Measurements from ENCODE around the gene MTRF1.

Gene MTRF1

GRCh38 chr13:41231025-41231677, 32.2 kb downstream of the MTRF1 start:
- 100% methylated on average over 1 of the region's 2 CpGs for WGBS
- DNase-seq = no peak
- no peak overlapping the region for H2BK15ac ChIP-seq (ENCODE audit: low read depth, poor library complexity, severe bottlenecking)
- no peak overlapping the region for H3K18ac ChIP-seq (ENCODE audit: low read depth in 1 of 2, low read length in 2 of 2)
- H2BK120ac ChIP-seq (ENCODE audit: low read depth, low read length) = no peak overlapping the region
- H3K9me3 ChIP-seq (ENCODE audit: control insufficient read depth, low read length) = no peaks in the 10 kb centered on the region
- H3K4ac ChIP-seq (ENCODE audit: low read depth in 1 of 2, low read length in 2 of 2) = no peak overlapping the region
- peaks cover 3 to 37% of the 10 kb centered on the region in 2 experiments for H3K36me3 ChIP-seq (ENCODE audit: control insufficient read depth in 1 of 2, insufficient read depth in 2 of 2, low read depth in 1 of 2, low read length in 2 of 2)
- no peak overlapping the region for H4K91ac ChIP-seq (ENCODE audit: low read length)
- H2BK5ac ChIP-seq (ENCODE audit: low read depth, low read length, poor library complexity, severe bottlenecking) = no peak overlapping the region
- H3K4me3 ChIP-seq (ENCODE audit: insufficient read depth in 1 of 2, low read depth in 1 of 2, low read length in 2 of 2) = no peak overlapping the region
- no peak overlapping the region for H3K9ac ChIP-seq (ENCODE audit: low read length)
- H3K4me1 ChIP-seq (ENCODE audit: control insufficient read depth, insufficient read depth, low read depth, low read length) = peaks cover 2% of the 10 kb centered on the region
- H3K14ac ChIP-seq (ENCODE audit: low read length in 2 of 2) = no peak overlapping the region
- no peak overlapping the region for H3K27ac ChIP-seq (ENCODE audit: low read length, poor library complexity, severe bottlenecking)
- H4K8ac ChIP-seq (ENCODE audit: low read length) = no peak overlapping the region
- no peaks in the 10 kb centered on the region for H3K27me3 ChIP-seq (ENCODE audit: control insufficient read depth in 1 of 2, insufficient read depth in 1 of 2, low read length in 2 of 2)
- no peak overlapping the region for H2AFZ ChIP-seq (ENCODE audit: low read depth, low read length)
- no peak overlapping the region for H3K23ac ChIP-seq (ENCODE audit: low read length in 2 of 2)
- peaks cover 1% of the 10 kb centered on the region for H3K79me1 ChIP-seq (replicated peaks; ENCODE audit: low read length, poor library complexity, severe bottlenecking)
- no peak overlapping the region for H2AK5ac ChIP-seq (ENCODE audit: low read length, severe bottlenecking)
- no peak overlapping the region for H2BK12ac ChIP-seq (ENCODE audit: low read length in 2 of 2)
- no peak overlapping the region for H3K4me2 ChIP-seq (ENCODE audit: low read length, poor library complexity, severe bottlenecking)

DNA sequence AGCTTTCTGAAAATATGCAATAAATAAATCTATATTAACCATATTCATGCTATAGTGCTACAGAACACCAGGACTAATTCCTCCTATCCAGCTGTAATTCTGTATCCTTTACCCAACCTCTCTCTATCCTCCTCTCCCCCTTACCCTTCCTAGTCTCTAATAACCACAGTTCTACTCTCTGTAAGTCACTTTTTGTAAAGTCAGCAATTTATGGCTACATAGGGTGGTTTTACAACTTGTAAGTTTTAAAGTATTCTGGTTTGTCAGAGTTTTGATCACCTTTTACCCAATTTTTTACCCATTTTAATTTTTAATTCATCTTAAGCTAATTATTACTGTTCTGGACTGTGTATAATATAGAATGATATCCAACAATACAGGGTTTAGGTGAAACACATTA, 34.0 kb downstream of the MTRF1 start:
- Histone ChIP-seq H2BK15ac (ENCODE audit: low read depth, poor library complexity, severe bottlenecking) (no peak overlapping the region), H3K4me3 (ENCODE audit: insufficient read depth in 1 of 2, low read depth in 1 of 2, low read length in 2 of 2) (no peak overlapping the region), H3K23ac (ENCODE audit: low read length in 2 of 2) (no peak overlapping the region), H3K14ac (ENCODE audit: low read length in 2 of 2) (no peak overlapping the region), H2BK120ac (ENCODE audit: low read depth, low read length) (no peak overlapping the region), H4K8ac (ENCODE audit: low read length) (no peak overlapping the region), H3K4me1 (ENCODE audit: control insufficient read depth, insufficient read depth, low read depth, low read length) (peaks cover 4% of the 10 kb centered on the region), H2AK5ac (ENCODE audit: low read length, severe bottlenecking) (no peak overlapping the region), H3K27me3 (ENCODE audit: control insufficient read depth in 1 of 2, insufficient read depth in 1 of 2, low read length in 2 of 2) (no peaks in the 10 kb centered on the region), H3K18ac (ENCODE audit: low read depth in 1 of 2, low read length in 2 of 2) (no peak overlapping the region), H2BK12ac (ENCODE audit: low read length in 2 of 2) (no peak overlapping the region), H3K9me3 (ENCODE audit: control insufficient read depth, low read length) (no peaks in the 10 kb centered on the region), H3K4me2 (ENCODE audit: low read length, poor library complexity, severe bottlenecking) (no peak overlapping the region), H3K4ac (ENCODE audit: low read depth in 1 of 2, low read length in 2 of 2) (no peak overlapping the region), H3K9ac (ENCODE audit: low read length) (no peak overlapping the region), H2BK5ac (ENCODE audit: low read depth, low read length, poor library complexity, severe bottlenecking) (no peak overlapping the region), H3K79me1 (replicated peaks; ENCODE audit: low read length, poor library complexity, severe bottlenecking) (peaks cover 1% of the 10 kb centered on the region), H3K36me3 (ENCODE audit: control insufficient read depth in 1 of 2, insufficient read depth in 2 of 2, low read depth in 1 of 2, low read length in 2 of 2) (peaks cover 3 to 32% of the 10 kb centered on the region in 2 experiments), H3K27ac (ENCODE audit: low read length, poor library complexity, severe bottlenecking) (no peak overlapping the region), H4K91ac (ENCODE audit: low read length) (no peak overlapping the region), H2AFZ (ENCODE audit: low read depth, low read length) (no peak overlapping the region)
- DNase-seq = no peak

DNA sequence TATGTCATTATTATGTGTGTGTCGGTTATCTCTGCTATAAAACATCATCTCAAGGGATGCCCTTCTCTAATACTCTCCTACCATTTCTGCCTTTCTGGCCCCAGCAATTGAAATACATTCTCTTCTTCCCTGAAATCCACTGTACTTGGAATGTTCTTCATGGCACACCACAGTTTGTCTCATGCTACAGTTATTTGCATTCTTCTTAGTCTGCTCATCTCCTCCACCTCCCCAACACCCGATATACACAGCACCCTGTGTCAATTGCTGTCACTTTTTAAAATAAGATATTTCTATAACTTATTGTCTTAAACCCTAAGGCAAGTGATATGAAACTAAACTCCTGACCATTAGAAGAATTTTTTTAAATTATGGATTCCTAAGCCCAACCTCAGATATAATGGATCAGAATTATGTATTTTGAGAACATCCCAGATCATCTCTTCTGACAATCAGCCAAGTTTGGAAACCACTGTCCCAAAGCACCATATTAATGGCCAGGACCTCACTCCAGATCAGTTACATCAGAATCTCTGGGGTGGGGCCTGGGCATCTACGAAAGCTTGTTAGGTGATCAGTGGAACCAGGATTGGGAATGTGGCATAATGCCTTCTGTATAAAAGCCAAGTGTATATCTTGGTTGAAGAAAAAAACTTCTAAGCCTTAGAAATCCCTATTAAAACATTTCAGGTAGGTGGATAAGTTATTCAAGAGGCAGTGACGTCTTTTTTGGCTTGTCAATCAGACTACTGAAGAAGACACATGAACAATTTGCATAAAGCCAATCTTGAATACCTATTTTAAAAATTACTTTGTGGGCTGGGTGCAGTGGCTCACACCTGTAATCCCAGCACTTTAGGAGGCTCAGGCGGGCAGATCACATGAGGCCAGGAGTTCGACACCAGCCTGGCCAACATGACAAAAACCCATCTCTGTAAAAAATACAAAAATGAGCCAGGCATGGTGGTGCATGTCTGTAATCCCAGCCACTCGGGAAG, 39.0 kb downstream of the MTRF1 start:
- no peak overlapping the region for H2BK120ac ChIP-seq (ENCODE audit: low read depth, low read length)
- no peak overlapping the region for H3K23ac ChIP-seq (ENCODE audit: low read length in 2 of 2)
- peak overlapping the region; percentile 45 for H3K27ac ChIP-seq (ENCODE audit: low read length, poor library complexity, severe bottlenecking)
- no peak overlapping the region for H2BK12ac ChIP-seq (ENCODE audit: low read length in 2 of 2)
- no peak overlapping the region for H2AFZ ChIP-seq (ENCODE audit: low read depth, low read length)
- no peak overlapping the region for H3K18ac ChIP-seq (ENCODE audit: low read depth in 1 of 2, low read length in 2 of 2)
- H3K4me3 ChIP-seq (ENCODE audit: insufficient read depth in 1 of 2, low read depth in 1 of 2, low read length in 2 of 2) = no peak overlapping the region
- H4K8ac ChIP-seq (ENCODE audit: low read length) = no peak overlapping the region
- peaks cover 0 to 27% of the 10 kb centered on the region in 2 experiments for H3K36me3 ChIP-seq (ENCODE audit: control insufficient read depth in 1 of 2, insufficient read depth in 2 of 2, low read depth in 1 of 2, low read length in 2 of 2)
- H3K9me3 ChIP-seq (ENCODE audit: control insufficient read depth, low read length) = no peaks in the 10 kb centered on the region
- no peak overlapping the region for H4K91ac ChIP-seq (ENCODE audit: low read length)
- no peak overlapping the region for H3K14ac ChIP-seq (ENCODE audit: low read length in 2 of 2)
- H3K9ac ChIP-seq (ENCODE audit: low read length) = peak overlapping the region; percentile 14
- 94% methylated on average over 5 of the region's 7 CpGs for WGBS
- no peak overlapping the region for H2BK5ac ChIP-seq (ENCODE audit: low read depth, low read length, poor library complexity, severe bottlenecking)
- no peaks in the 10 kb centered on the region for H3K27me3 ChIP-seq (ENCODE audit: control insufficient read depth in 1 of 2, insufficient read depth in 1 of 2, low read length in 2 of 2)
- no peak overlapping the region for H3K4ac ChIP-seq (ENCODE audit: low read depth in 1 of 2, low read length in 2 of 2)
- DNase-seq = peak; percentile 57
- H3K79me1 ChIP-seq (replicated peaks; ENCODE audit: low read length, poor library complexity, severe bottlenecking) = no peaks in the 10 kb centered on the region
- H2BK15ac ChIP-seq (ENCODE audit: low read depth, poor library complexity, severe bottlenecking) = no peak overlapping the region
- peak overlapping the region; percentile 78 for H2AK5ac ChIP-seq (ENCODE audit: low read length, severe bottlenecking)
- peaks cover 7% of the 10 kb centered on the region for H3K4me1 ChIP-seq (ENCODE audit: control insufficient read depth, insufficient read depth, low read depth, low read length)
- H3K4me2 ChIP-seq (ENCODE audit: low read length, poor library complexity, severe bottlenecking) = no peak overlapping the region

DNA sequence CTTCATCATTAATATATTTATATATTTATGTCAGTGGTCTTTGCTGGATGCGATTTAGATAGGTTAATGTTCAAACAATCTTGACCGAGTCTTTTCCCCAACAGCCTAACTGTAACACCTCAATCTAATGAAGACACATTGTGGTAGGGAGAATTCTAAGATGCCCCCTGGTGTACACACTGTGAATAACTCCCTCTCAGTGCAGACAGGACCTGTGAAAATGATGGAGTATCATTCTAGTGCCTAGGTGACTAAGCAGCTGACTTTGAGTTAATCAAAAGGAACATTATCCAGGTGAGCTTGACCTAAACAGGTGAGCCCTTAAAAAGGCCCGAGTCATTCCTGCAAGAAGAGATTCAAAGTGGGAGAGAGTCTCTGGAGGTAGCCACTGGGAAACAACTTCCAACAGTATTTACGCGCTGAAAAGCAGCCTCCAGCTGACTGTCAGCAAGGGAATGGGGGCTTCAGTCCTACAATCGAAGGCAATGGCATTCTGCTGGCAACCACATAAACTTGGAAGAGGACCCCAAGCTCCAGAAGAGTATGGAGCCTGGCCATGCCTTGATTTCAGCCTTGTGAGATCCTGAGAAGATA, 41.0 kb downstream of the MTRF1 start:
- Histone ChIP-seq H2AFZ (ENCODE audit: low read depth, low read length) (no peak overlapping the region), H3K36me3 (ENCODE audit: control insufficient read depth in 1 of 2, insufficient read depth in 2 of 2, low read depth in 1 of 2, low read length in 2 of 2) (peaks cover 0 to 17% of the 10 kb centered on the region in 2 experiments), H2BK12ac (ENCODE audit: low read length in 2 of 2) (no peak overlapping the region), H2BK15ac (ENCODE audit: low read depth, poor library complexity, severe bottlenecking) (peak overlapping the region; percentile 57), H3K9ac (ENCODE audit: low read length) (no peak overlapping the region), H3K4me1 (ENCODE audit: control insufficient read depth, insufficient read depth, low read depth, low read length) (peaks cover 7% of the 10 kb centered on the region), H4K8ac (ENCODE audit: low read length) (no peak overlapping the region), H2BK5ac (ENCODE audit: low read depth, low read length, poor library complexity, severe bottlenecking) (no peak overlapping the region), H3K18ac (ENCODE audit: low read depth in 1 of 2, low read length in 2 of 2) (no peak overlapping the region), H3K14ac (ENCODE audit: low read length in 2 of 2) (no peak overlapping the region), H3K23ac (ENCODE audit: low read length in 2 of 2) (no peak overlapping the region), H3K4me2 (ENCODE audit: low read length, poor library complexity, severe bottlenecking) (no peak overlapping the region), H3K27ac (ENCODE audit: low read length, poor library complexity, severe bottlenecking) (no peak overlapping the region), H2BK120ac (ENCODE audit: low read depth, low read length) (no peak overlapping the region), H3K4ac (ENCODE audit: low read depth in 1 of 2, low read length in 2 of 2) (peak overlapping the region in 1 of 2 experiments; percentile 11), H3K27me3 (ENCODE audit: control insufficient read depth in 1 of 2, insufficient read depth in 1 of 2, low read length in 2 of 2) (no peaks in the 10 kb centered on the region), H4K91ac (ENCODE audit: low read length) (no peak overlapping the region), H3K79me1 (replicated peaks; ENCODE audit: low read length, poor library complexity, severe bottlenecking) (no peaks in the 10 kb centered on the region), H3K9me3 (ENCODE audit: control insufficient read depth, low read length) (no peaks in the 10 kb centered on the region), H2AK5ac (ENCODE audit: low read length, severe bottlenecking) (peak overlapping the region; percentile 96), H3K4me3 (ENCODE audit: insufficient read depth in 1 of 2, low read depth in 1 of 2, low read length in 2 of 2) (no peak overlapping the region)
- WGBS = 67% methylated on average over 4 of the region's 6 CpGs
- DNase-seq = peak; percentile 63
